Bronchial epithelial cell (primary cell): ENCODE data around the gene HOXA6. TPM values are rescaled to one million over a fixed set of nuclear protein-coding genes. Genes with fewer than 3 reads are reported as not detected.

Source experiments
- DNase-seq: peaks from one replicate; pipeline ENCODE4 v3.0.0-alpha.2; 2010; ENCODE audit warnings: low read depth
- FAIRE-seq: peaks from 2 replicates; lab custom pipeline; 2011; peaks lifted over from hg19 to GRCh38; lab: Jason Lieb, UNC
- H3K27me3 ChIP-seq: 2 replicates; pipeline ENCODE4 v1.5.1; 2011; ENCODE audit warnings: low read length; ENCODE audit not compliant: control insufficient read depth, insufficient read depth
- H3K36me3 ChIP-seq: 2 replicates; pipeline ENCODE4 v1.5.1; 2011; ENCODE audit warnings: low read length; ENCODE audit not compliant: control insufficient read depth, insufficient read depth
- H3K4me3 ChIP-seq: 2 replicates; pipeline ENCODE4 v1.5.1; 2011; ENCODE audit warnings: mild to moderate bottlenecking, low read depth, low read length, control low read depth
- total RNA-seq: library from RNA; depleted of rRNA; stranded (reverse); fragments of >200 nt; gene quantifications from 2 replicates; pipeline ENCODE4 v1.2.1, GENCODE V29; 2014
- TF ChIP-seq, protein P1 (sequence below): IDR thresholded peaks from 2 replicates; pipeline ENCODE4 v1.5.1; 2011; ENCODE audit warnings: mild to moderate bottlenecking, moderate library complexity, low read length, control low read depth, inconsistent platforms; ENCODE audit not compliant: insufficient read depth, severe bottlenecking

HOXA6 gene
- total RNA-seq, 1 donor from 2014 or later: 0.53 TPM

DNA sequence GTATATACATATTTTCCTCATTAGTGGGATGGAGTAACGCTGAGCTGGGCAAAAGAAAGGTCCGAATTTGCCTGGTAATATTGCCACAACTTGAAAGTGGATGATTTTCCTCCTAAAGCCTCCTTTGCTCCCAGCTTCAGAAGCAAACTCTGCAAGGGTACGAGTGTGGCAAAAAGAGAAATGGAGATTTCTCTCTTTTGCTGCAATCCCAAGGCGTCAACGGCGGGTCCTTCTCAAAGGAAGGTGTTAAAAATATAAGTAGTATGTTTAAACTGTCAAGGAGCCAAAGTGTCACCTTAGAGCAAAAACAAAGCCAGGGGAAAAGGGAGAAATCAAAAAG lies 32.7 kb downstream of the HOXA6 start:
- TF ChIP-seq, protein P1, sequence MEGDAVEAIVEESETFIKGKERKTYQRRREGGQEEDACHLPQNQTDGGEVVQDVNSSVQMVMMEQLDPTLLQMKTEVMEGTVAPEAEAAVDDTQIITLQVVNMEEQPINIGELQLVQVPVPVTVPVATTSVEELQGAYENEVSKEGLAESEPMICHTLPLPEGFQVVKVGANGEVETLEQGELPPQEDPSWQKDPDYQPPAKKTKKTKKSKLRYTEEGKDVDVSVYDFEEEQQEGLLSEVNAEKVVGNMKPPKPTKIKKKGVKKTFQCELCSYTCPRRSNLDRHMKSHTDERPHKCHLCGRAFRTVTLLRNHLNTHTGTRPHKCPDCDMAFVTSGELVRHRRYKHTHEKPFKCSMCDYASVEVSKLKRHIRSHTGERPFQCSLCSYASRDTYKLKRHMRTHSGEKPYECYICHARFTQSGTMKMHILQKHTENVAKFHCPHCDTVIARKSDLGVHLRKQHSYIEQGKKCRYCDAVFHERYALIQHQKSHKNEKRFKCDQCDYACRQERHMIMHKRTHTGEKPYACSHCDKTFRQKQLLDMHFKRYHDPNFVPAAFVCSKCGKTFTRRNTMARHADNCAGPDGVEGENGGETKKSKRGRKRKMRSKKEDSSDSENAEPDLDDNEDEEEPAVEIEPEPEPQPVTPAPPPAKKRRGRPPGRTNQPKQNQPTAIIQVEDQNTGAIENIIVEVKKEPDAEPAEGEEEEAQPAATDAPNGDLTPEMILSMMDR: no peak
- no peak for FAIRE-seq
- Histone ChIP-seq H3K4me3 (no peak overlapping the region), H3K36me3 (no peaks in the 10 kb centered on the region), H3K27me3 (peaks cover 70% of the 10 kb centered on the region)
- no peak for DNase-seq

DNA sequence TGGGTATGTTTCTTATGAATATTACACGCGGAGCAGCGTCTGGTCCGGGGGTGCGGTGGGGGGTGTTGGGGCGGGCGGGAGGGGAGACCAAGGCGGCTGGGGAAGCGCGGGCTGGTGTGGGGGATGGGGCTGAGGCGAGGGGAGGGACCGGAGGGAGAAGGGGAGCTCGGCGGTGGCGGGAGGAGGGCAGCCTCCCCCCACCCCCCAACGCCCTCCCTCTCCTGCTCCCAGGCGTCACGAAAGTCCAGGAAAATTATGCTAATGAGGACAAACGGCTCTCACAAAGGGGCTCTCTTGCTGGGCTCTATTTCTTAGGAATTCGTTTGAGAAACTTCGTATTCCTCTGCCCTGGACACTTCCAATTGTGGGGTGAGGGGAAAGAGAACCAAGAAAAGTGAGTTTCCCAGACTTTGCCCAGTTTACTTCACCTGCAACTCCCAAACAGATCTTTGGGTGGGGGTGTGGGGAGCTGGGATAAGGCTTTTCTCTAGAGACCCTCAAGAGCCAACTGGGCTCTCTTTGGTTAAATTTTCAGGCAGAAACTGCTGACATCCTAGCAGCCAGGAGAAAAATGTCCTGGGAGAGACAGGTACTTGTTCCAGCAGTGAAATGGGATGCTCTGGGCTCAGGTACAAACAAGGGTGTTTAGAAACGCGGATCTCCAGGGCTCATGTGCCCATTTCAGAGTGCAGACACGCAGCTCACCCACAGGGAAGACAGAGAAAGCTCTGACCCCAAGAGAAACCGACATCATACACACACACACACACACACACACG lies 33.4 kb downstream of the HOXA6 start:
- DNase-seq: no peak
- no peak for FAIRE-seq
- Histone ChIP-seq H3K36me3 (no peaks in the 10 kb centered on the region), H3K27me3 (peaks cover 71% of the 10 kb centered on the region), H3K4me3 (no peak overlapping the region)
- TF ChIP-seq, protein P1: no peak

- Histone ChIP-seq H3K36me3 (no peaks in the 10 kb centered on the region), H3K27me3 (peaks cover 74% of the 10 kb centered on the region), H3K4me3 (no peak overlapping the region)
- DNase-seq (no peak), FAIRE-seq (no peak)
- TF ChIP-seq, protein P1: no peak
Measured at GRCh38 chr7:27112955-27113949, 34.3 kb downstream of the HOXA6 start.

DNA sequence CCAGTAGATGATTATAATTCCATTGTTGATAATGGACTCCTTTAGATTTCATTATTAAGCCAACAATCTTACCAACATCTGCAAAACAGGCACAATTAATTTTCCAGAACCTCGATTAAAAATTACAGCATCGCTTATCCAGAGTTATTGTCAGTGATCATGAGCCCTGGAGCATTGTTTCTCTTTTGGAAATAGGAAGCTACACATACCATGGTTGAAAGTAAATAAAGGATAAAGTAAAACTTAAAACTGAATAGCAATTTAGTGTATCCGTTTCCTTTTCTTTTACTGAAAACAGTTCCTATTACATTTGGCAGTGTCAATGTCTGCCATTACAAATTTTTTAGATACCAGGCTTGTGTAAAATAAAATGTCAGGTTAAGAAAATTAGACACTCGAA lies 35.2 kb downstream of the HOXA6 start:
- no peaks in the 10 kb centered on the region for H3K36me3 ChIP-seq
- FAIRE-seq (no peak), DNase-seq (no peak)
- H3K27me3 ChIP-seq: peaks cover 73% of the 10 kb centered on the region
- TF ChIP-seq, protein P1: no peak
- no peak overlapping the region for H3K4me3 ChIP-seq

GRCh38 chr7:27111751-27112277 lies 35.8 kb downstream of the HOXA6 start:
- H3K36me3 ChIP-seq: no peaks in the 10 kb centered on the region
- no peak for FAIRE-seq
- DNase-seq: no peak
- no peak overlapping the region for H3K4me3 ChIP-seq
- TF ChIP-seq, protein P1: no peak
- peaks cover 68% of the 10 kb centered on the region for H3K27me3 ChIP-seq
